Activated effector memory CD4-positive, alpha-beta T cell treated with Interleukin-2 at 50 U/mL for 16 hours (primary cell): ENCODE measurements around the gene ZNF654.
A peak's percentile ranks its signal among the peaks of the same experiment; 100 is the strongest.
"Not testable (repeated sequence)": the region's sequence is repeated elsewhere in the genome, so short reads cannot be mapped to it uniquely, and the experiment has no call there.

Experiments
- DNase-seq: peaks from one replicate; pipeline ENCODE4 v3.0.0-alpha.2; 2020

ZNF654 gene

DNA sequence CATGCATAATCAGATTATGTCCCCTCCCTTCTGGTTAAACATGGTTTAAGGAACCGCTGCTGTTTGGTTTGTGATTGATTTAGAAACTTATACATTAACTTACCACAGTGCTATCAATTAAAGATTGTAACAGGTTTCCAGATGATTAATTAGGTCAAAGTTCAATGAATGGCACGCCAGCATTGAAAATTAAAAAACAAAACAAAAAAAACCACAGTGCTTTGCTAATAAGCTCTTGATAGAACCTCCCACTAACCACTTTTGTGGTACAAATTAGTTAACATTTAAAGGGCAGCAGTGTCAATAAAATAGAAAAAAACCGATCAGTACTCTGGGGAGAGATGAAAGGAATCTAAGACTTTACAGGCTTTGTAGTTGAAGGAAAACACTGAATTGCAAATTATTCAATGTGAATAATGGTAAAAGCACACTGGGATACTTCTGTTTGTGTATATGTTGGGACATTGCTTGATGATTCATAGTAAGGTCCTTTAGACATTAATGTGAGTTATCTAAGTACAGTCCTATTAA is 83.1 kb downstream of the ZNF654 start:
- no peak for DNase-seq

DNA sequence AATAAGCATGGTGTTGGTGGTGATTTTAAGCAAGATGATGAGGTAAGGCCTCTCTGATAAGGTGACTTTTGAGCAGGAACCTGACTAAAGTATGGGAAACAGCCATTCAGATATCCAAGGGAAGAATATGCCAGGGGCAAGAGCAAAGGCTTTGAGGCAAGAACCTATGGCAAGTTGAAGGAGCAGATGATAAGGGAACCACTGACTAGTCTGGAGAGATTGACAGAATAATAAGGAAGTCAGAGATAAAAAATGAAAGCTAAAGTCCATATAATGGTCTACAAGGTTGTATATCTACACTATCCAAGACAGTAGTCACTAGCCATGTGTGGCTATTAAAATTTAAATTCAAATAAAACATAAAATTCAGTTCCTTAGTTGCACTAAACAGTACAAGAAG is 88.2 kb downstream of the ZNF654 start:
- no peak for DNase-seq

DNA sequence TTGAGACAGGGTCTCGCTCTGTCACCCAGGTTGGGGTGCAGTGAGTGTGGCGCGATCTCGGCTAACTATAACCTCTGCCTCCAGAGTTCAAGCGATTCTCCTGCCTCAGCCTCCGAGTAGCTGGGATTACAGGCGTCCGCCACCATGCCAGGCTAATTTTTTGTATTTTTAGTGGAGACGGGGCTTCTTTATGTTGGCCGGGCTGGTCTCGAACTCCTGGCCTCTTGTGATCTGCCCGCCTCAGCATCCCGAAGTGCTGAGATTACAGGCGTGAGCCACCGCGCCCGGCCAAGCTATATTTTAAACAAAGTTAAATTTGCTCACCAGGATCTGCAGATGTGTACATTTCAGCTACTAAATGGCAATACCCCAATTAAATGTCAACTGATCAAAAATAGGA is 89.6 kb downstream of the ZNF654 start:
- no peak for DNase-seq

DNA sequence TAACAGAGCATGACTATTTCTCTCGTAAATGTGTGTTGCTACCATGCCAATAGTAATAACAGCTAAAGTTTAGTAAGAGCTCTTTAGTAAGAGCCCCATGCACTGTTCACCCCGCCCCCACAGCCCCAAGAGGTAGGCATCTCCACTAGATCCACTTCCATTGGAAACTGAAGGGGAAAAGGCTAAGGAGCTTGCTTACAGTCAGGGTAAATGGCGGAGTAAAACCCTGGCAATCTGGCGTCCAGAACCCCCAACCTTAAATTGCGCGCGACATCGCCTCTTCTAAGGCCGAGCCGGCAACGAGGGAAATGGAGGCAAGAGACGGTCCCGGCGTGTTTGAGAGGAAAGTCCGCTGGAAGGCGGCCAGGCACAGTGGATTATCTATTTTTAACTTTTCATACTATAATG is 90.0 kb downstream of the ZNF654 start:
- DNase-seq: no peak

DNA sequence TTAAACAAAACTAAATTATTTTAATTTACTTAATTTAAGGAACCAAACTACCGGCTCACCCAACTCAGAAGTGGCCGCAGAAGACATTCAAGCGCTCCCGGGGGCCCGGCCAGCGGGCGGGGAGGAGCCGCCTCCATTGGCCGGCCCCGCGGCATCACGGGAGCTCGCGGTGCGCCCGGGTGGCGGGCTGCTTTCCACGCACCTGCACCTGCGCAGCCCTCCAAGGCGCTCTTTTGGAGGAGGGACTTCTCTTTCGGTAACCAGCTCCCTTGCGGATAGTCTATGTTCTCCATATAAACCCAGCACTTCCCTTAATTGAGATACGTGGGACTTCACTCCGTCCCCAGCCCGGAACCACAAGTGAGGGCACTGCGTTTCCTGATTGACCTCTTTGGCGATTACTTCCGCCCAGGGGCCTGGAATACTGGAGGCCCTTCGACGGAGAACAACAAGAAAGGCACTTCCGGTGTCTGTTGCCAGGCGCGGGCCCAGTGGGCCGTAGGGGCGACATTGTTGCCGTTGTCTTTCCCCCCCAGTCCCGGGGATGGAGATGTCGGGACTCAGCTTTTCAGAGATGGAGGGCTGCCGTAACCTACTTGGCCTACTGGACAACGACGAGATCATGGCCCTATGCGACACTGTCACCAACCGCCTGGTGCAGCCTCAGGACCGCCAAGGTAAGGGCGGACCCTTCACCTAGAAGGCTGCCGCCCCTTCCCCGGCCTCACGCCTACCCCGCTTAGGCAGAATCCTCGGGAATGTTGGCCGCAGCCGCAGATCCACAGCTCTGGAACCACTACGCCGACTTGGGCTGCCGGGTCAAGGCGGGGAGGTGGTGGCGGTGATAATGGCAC is 90.7 kb downstream of the ZNF654 start, which contains the start of gene C3orf38:
Gene C3orf38 (plus strand): TSS at position 451 of the 854 bp plus-strand sequence. CDS start 94 bp downstream, at position 545.
- peak; percentile 76 for DNase-seq

DNA sequence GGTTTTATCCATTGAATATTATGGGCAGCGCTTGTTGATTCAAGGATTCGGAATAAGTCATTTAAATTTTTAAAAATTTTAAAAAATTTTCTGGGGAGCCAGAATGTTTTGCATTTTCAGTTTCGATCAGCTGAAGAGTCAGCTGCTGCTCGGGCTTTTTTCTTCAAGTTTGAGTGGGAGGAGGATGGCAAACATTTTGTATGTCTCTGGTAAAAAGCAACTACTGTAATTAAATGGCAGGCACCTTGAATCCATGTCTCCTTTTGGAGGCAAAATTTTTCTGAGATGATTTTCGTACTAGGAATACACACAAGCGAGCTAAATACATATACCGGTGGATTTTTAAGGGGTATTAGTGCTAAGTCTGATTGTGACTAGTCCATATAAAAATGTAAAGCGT is 91.3 kb downstream of the ZNF654 start:
- no peak for DNase-seq

DNA sequence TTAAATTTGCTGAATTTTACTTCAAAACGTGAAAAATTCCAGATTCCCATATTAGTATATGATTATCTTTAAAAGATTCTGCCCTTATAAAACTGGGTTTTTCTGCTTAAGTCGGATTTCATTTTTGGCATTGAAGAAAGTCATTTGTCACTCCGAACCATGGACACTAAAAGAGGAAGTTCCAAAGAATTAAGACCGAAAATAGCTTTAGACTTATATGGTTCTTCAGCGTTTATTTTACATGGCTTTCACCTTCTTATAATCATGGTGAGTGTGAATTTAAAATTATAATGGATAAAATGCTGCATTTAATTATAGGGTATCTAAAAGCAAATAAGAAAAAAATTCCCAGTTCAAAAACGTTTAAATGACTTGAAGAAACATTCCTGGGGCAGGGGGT is 91.8 kb downstream of the ZNF654 start:
- no peak for DNase-seq

DNA sequence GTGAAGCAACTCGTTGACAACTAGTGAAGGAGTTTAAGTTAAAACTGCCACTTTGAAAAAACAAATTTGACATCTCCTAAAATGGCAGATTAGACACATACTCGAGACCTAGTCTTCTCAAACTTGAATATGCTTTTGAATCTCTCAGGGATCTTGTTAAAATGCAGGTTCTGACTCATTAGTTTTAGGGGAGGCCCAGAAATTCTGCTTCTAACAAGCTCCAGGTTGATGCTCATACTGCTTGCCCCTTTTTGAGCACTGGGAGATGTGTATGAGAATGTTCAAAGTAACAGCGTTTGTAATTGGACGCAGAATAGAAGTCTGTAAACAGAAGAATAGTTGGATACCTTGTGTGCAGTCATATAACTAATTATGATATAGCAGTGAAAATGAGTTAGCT is 92.3 kb downstream of the ZNF654 start:
- DNase-seq: no peak

DNA sequence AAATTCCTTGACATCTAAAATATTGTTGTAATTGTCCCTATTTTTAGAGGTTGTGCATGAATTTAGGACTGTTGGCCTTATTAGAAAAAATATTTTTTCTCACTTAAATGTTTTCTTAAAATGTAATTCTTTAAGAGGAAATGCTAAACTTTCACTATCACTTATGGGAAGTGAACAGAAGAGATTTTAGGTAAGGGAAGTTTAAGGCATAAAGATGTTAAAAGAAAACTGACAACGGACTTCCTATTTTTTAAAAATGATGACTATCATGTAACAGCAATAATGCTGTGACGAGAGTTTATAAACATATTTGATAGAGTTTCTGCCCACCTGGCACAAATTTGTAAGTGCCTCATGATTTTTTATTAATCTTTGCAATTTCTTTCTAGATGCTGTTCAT is 93.8 kb downstream of the ZNF654 start:
- no peak for DNase-seq

DNA sequence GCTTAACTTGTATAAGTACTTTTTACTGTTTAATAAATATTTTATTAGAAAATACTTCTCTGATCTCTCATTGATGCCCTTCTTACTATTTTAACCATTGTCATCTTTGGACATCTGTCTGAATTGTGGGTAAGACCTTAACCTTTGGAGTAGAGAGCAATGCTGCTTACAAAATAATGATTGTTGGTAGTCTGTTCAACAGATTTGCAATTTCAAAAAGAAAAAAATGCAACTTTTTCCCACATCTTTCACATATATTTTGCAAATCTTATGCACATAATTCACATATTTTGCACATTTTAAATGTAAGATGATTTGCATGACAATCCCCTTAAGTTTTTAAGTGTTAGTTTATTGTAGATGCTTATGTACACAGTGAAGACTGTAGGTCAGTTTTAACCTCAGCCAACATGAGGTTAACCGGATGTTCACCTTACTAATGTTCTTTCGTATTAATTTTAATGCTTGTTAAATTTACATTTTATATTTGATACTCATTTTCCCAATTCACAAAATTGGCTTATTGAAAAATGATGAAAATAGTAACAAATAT is 107.4 kb downstream of the ZNF654 start:
- DNase-seq: no peak

DNA sequence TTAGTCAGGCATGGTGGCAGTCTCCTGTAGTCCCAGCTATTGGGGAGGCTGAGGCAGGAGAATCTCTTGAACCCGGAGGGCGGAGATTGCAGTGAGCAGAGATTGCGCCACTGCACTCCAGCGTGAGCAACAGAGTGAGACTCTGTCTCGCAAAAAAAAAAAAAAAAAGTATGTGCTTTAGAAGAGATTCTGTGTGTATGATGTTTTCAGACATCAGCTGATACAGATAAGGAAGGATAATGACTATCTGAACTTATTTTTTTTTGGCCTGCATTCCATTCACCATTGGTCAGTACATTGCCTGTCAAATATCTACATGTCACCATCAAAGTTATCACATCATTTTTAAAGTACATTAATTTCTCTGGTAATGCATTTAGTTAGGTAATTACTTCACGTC is 108.1 kb downstream of the ZNF654 start:
- DNase-seq: no peak

DNA sequence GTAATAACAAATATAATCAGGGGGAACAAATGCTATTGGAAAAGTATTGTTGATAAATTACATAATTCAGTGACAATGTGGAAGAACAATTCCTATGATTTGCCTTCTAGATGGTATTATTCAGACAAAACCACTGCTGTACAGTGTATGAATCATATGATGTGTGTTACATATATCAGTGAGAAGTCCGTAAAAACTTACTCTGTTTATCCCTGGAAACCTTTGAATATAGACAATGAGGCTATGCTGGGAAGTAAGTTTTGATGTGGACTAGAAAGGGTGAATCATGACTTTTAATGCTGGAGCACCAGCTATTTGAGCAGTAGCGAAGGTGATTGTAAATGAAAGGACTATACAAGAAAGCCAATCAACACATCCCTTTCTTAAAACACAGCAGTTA is 108.6 kb downstream of the ZNF654 start:
- DNase-seq: no peak

DNA sequence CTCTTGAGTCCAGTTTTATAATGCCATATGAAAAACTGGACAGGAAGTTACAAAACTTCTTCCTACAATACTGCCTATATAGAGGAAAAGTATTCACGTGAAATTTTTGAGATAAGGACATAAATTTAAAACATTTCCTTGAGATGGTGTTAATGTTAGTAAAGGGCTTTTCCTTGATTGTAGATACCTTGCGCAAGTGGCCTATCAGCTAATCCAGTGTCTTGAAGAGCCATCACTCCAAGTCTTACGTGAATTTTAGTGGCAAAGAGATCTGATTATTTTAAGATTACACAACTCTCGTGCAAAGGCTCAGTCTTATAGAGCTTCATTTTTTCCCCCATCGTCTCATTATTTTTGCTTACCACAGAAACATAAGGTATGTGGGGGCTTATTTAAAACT is 109.1 kb downstream of the ZNF654 start:
- DNase-seq: no peak

DNA sequence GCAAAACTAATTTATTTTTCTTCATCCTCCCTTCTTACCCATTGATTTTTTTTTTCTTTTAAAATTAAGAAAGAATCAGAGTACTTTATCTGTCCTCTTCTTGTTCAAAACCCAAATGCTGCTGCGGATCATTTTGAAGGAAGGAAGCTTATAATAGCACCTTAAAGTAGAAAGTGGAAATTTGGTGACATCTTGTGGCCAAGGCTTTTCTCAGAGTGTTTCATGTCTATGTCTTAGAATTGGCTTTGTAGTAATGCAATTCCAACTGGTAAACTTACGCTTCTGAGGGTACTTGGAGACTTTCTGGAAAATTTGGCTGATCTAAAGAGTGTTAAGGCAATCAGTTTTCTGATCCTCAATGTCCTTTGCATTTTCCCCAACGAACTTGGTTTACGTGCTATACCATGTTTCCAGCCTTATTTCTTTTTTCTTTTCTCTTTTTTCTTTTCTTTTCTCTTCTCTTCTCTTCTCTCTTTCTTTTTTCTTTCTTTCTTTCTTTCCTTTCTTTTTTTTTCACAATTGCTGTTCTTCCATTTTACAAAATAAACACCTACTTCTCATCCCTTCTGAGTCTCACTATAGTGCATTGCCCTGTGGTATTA is 121.4 kb downstream of the ZNF654 start:
- no peak for DNase-seq

DNA sequence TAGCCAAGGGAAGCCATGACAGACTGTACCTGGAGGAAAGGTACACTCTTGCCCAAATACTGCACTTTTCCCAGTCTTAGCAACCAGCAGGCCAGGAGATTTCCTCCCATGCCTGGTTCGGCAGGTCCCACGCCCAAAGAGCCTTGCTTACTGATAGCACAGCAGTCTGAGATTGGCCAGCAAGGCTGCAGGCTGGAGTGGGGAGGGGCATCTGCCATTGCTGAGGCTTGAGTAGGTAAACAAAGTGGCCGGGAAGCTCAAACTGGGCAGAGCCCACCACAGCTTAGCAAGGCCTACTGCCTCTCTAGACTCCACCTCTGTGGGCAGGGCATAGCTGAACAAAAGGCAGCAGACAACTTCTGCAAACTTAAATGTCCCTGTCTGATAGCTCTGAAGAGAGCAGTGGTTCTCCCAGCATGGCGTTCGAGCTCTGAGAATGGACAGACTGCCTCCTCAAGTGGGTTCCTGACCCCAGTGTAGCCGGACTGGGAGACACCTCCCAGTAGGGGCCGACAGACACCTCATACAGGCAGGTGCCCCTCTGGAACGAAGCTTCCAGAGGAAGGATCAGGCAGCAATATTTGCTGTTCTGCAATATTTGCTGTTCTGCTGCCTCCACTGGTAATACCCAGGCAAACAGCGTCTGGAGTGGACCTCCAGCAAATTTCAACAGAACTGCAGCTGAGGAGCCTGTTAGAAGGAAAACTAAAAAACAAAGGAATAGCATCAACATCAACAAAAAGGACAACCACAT is 123.3 kb downstream of the ZNF654 start:
- DNase-seq: not testable (repeated sequence)

DNA sequence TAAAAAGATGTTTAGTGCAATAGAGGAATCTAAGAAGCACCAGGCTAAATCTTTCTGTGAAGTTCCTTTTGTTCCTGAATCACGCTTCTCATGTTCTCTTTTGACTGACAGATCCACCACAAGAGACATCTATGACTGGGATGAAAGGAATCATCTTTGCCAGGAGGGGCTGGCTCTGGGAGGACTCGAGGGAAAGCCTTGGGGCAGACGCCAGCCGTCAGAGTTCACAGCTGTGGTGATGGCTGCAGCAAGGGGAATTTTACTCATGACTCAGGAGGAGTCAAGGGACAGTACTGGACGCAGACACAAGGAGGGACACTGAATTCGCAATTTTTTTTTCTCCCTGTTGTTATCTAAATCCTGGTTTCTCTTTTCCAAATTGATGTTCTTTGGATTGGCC is 129.4 kb downstream of the ZNF654 start:
- no peak for DNase-seq

DNA sequence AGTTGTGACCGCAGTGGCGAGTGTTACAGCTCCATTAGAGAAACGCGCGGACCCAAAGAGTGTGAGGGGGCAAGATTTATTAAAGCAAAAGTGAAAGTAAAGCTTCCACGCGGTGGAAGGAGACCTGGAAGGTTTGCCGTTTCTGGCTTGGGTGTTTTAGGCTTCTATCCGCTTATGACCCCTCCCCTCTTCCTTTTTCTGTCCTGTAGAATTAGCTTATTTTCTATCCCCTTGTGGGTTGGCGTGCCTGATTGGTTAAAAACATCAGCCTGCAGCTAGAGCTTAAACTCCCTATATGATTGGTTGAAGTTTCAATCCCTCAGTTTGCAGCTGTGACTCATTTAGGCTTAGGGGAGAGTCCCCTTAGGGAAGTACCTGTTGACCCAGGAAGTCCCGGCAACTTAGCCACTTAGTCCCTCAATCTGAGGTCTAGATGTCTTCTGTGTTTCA is 130.3 kb downstream of the ZNF654 start:
- DNase-seq: no peak

DNA sequence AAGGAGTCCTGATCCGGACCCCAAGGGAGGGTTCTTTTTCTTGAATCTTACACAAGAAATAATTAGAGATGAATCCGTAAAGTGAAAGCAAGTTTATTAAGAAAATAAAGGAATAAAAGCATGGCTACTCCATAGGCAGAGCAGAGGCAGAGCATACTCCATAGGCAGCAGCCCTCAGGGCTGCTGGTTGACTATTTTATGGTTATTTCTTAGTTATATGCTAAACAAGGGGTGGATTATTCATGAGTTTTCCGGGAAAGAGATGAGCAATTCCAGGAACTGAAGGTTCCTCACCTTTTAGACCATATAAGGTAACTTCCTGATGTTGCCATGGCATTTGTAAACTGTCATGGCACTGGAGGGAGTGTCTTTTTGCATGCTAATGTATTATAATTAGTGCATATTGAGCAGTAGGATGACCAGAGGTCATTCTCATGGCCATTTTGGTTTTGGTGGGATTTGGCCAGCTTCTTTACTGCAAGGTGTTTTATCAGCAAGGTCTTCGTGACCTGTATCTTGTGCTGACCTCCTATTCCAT is 132.9 kb downstream of the ZNF654 start:
- no peak for DNase-seq

DNA sequence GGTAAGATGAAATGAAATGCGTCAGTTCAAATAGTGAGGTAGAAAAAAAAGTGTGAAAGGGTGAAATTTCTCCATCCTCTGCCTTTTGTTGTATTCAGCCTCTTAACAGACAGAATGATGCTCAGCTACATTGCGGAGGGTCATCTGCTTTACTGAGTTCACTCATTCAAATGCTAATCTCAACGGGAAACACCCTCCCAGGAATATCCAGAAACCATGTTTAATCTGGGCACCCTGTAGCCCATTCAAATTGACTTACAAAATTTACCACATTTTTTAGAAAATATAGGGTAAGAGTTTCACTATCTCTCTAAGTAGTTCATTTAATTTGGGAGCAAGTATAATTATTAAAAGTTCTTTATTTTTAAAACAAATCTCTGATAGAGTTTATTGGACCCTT is 133.6 kb downstream of the ZNF654 start:
- no peak for DNase-seq
